ENCODE measurements around the gene PRKG1. TPM values are rescaled to one million over a fixed set of nuclear protein-coding genes. Genes with fewer than 3 reads are reported as not detected.

PRKG1 gene
- total RNA-seq, 2 donors from 2014 or later, result 17.8 to 31.1 TPM

GRCh38 chr10:51188008-51188407 lies 113.7 kb downstream of the PRKG1 start:
- no peak for DNase-seq (ENCODE audit: low spot score)
- H3K36me3 ChIP-seq, result no peaks in the 10 kb centered on the region
- no peaks in the 10 kb centered on the region for H3K4me1 ChIP-seq
- no peak overlapping the region for H3K4me3 ChIP-seq
- H3K27ac ChIP-seq, result no peak overlapping the region
- TF ChIP-seq, protein P1, sequence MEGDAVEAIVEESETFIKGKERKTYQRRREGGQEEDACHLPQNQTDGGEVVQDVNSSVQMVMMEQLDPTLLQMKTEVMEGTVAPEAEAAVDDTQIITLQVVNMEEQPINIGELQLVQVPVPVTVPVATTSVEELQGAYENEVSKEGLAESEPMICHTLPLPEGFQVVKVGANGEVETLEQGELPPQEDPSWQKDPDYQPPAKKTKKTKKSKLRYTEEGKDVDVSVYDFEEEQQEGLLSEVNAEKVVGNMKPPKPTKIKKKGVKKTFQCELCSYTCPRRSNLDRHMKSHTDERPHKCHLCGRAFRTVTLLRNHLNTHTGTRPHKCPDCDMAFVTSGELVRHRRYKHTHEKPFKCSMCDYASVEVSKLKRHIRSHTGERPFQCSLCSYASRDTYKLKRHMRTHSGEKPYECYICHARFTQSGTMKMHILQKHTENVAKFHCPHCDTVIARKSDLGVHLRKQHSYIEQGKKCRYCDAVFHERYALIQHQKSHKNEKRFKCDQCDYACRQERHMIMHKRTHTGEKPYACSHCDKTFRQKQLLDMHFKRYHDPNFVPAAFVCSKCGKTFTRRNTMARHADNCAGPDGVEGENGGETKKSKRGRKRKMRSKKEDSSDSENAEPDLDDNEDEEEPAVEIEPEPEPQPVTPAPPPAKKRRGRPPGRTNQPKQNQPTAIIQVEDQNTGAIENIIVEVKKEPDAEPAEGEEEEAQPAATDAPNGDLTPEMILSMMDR (IDR thresholded peaks at IDR 0.05), result no peak
- no peaks in the 10 kb centered on the region for H3K9me3 ChIP-seq
- no peaks in the 10 kb centered on the region for H3K27me3 ChIP-seq

- H3K4me3 ChIP-seq, result no peak overlapping the region
- no peaks in the 10 kb centered on the region for H3K36me3 ChIP-seq
- DNase-seq (ENCODE audit: low spot score), result no peak
- no peak overlapping the region for H3K27ac ChIP-seq
- H3K4me1 ChIP-seq, result no peaks in the 10 kb centered on the region
- no peaks in the 10 kb centered on the region for H3K27me3 ChIP-seq
- no peaks in the 10 kb centered on the region for H3K9me3 ChIP-seq
- TF ChIP-seq, protein P1 (IDR thresholded peaks at IDR 0.05), result no peak
Observed at GRCh38 chr10:51188866-51189265, 114.6 kb downstream of the PRKG1 start.

DNA sequence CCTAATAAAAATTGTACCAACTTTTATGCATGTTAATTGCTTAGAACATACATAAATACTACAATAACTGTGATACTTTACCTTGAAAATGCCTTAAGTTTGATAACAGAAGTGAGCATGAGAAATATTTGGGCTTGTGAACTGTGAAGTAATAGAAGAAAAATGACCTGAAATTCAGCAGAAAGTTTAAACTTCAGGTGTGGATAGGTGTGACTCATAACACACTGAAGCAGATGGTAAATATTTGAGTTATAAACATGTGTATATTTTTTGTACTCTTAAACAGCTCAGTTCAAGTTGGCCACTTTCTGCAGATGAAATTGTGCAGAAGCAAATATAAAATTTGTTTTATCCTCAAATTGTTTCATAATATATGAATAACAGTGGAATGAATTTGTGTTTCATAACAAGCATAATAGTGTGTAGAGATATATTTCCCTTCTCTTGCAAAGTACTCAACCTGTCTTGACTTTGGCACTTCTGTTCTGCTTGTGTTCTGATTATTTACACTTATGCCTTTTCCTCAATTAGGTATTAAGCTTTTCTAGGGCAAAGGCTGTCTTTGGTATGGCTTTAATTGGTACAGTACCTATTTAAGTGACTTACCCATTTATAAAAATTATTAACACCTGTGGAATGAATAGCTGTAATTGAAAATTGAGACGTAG lies 122.4 kb downstream of the PRKG1 start:
- DNase-seq (ENCODE audit: low spot score), result no peak
- Histone ChIP-seq H3K36me3 (no peaks in the 10 kb centered on the region), H3K9me3 (no peaks in the 10 kb centered on the region), H3K4me3 (no peak overlapping the region), H3K27me3 (no peaks in the 10 kb centered on the region), H3K4me1 (no peaks in the 10 kb centered on the region), H3K27ac (no peak overlapping the region)
- TF ChIP-seq, protein P1 (IDR thresholded peaks at IDR 0.05), result no peak

DNA sequence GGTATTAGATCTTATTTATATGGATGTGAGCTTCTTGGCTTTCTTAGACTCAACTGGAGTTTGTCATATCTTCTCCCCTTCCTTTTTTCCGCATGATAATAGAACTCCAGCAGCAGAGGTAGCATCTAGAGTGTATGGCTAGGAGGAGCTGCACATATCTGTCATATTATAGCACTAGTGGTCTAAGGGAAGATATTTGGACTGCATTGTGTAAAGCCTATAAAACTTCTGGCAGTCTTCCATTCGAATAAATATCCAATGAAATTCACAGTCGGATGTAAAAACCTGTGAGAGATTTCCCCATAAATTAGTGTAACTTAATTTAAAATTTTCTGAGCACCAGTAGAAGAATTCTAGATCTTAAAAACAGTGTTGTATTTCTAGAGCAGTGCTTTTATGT lies 123.9 kb downstream of the PRKG1 start:
- H3K4me1 ChIP-seq, result no peaks in the 10 kb centered on the region
- H3K27ac ChIP-seq, result no peak overlapping the region
- H3K27me3 ChIP-seq, result no peaks in the 10 kb centered on the region
- no peaks in the 10 kb centered on the region for H3K9me3 ChIP-seq
- DNase-seq (ENCODE audit: low spot score), result no peak
- H3K36me3 ChIP-seq, result no peaks in the 10 kb centered on the region
- TF ChIP-seq, protein P1 (IDR thresholded peaks at IDR 0.05), result no peak
- no peak overlapping the region for H3K4me3 ChIP-seq

- Histone ChIP-seq H3K4me3 (no peak overlapping the region), H3K36me3 (no peaks in the 10 kb centered on the region), H3K27me3 (no peaks in the 10 kb centered on the region), H3K9me3 (no peaks in the 10 kb centered on the region), H3K27ac (no peak overlapping the region), H3K4me1 (peaks cover 0 to 2% of the 10 kb centered on the region in 2 donors)
- TF ChIP-seq, protein P1 (IDR thresholded peaks at IDR 0.05), result no peak
- DNase-seq (ENCODE audit: low spot score), result no peak
Observed at GRCh38 chr10:51201947-51202346, 127.7 kb downstream of the PRKG1 start.

GRCh38 chr10:51203359-51203758 lies 129.1 kb downstream of the PRKG1 start:
- Histone ChIP-seq H3K36me3 (no peaks in the 10 kb centered on the region), H3K27me3 (no peaks in the 10 kb centered on the region), H3K9me3 (no peaks in the 10 kb centered on the region), H3K4me3 (no peak overlapping the region), H3K27ac (no peak overlapping the region), H3K4me1 (peaks cover 0 to 8% of the 10 kb centered on the region in 2 donors)
- TF ChIP-seq, protein P1 (IDR thresholded peaks at IDR 0.05), result no peak
- DNase-seq (ENCODE audit: low spot score), result no peak

Measured in right atrium auricular region (tissue), 2 donors.